Body of pancreas (tissue), 4 donors: Measurements from ENCODE around the gene PTPRN2.

ENCODE experiments used
- CTCF ChIP-seq, 7 experiments: fragments of 450-650 bp in 4 of 7; fragments of 200-600 bp in 3 of 7; sonication (generic) in 3 of 7; IDR thresholded peaks; one replicate each; pipeline ENCODE4 v1.5.1; 2016 to 2019; ENCODE audit warnings: antibody characterized with exemption in 7 of 7
- POLR2A ChIP-seq, 3 donors: fragments of 450-650 bp; IDR thresholded peaks; one replicate each; pipeline ENCODE4 v1.6.1; 2016; ENCODE audit warnings: antibody characterized with exemption in 3 of 3, mild to moderate bottlenecking in 2 of 3

- no peak for TF ChIP-seq CTCF (IDR thresholded peaks at IDR 0.05)
- TF ChIP-seq POLR2A (IDR thresholded peaks at IDR 0.05), result no peak
Measured at GRCh38 chr7:158080899-158081445, 506.7 kb downstream of the PTPRN2 start.
